Activated naive CD8-positive, alpha-beta T cell treated with anti-CD3 and anti-CD28 coated beads for 36 hours (primary cell): ENCODE measurements around the gene PLEKHA5. TPM values are rescaled to one million over a fixed set of nuclear protein-coding genes. Genes with fewer than 3 reads are reported as not detected.

Source experiments
- DNase-seq: peaks from one replicate; pipeline ENCODE4 v3.0.0; 2021
- H3K27ac Mint-ChIP-seq: one replicate; pipeline ENCODE4 v1.8.0; 2022; ENCODE audit warnings: mild to moderate bottlenecking, moderate library complexity, mixed read lengths
- H3K27me3 Mint-ChIP-seq: one replicate; pipeline ENCODE4 v1.8.0; 2022; ENCODE audit warnings: mild to moderate bottlenecking, mixed read lengths
- H3K36me3 Mint-ChIP-seq: one replicate; pipeline ENCODE4 v1.8.0; 2021; ENCODE audit warnings: mild to moderate bottlenecking, mixed read lengths
- H3K4me1 Mint-ChIP-seq: one replicate; pipeline ENCODE4 v1.8.0; 2021; ENCODE audit warnings: mixed read lengths
- H3K4me3 Mint-ChIP-seq: one replicate; pipeline ENCODE4 v1.8.0; 2022; ENCODE audit warnings: mild to moderate bottlenecking, moderate library complexity, mixed read lengths
- H3K9me3 Mint-ChIP-seq: one replicate; pipeline ENCODE4 v1.8.0; 2022; ENCODE audit warnings: mixed read lengths
- total RNA-seq, 2 experiments: library from RNA; stranded (reverse); gene quantifications; one replicate each; pipeline ENCODE4 v1.2.3, GENCODE V29; 2021

The PLEKHA5 gene
- total RNA-seq, 2 experiments from 2014 or later = 2.1 to 2.6 TPM

DNA sequence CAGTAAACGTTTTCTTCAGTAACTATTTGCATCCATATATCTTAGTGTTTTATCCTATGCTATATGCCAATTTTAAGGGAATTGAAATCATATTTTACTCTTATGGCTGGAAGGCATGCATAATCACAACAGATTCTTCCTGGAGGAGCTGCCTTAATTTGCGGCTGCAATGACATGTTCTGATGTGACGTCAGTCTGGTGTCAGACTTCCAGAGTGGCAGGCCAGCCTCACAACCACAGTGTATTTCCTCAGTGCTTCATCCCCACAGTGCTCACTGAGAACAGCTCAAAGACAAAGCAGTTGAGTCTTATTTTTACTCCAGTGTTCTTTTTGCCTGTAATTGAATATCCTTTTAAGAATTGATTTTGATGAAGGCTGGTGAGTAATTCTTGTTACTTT, 107.1 kb downstream of the PLEKHA5 start:
- no peaks in the 10 kb centered on the region for H3K36me3 Mint-ChIP-seq
- H3K27ac Mint-ChIP-seq = no peak overlapping the region
- H3K27me3 Mint-ChIP-seq = no peaks in the 10 kb centered on the region
- peaks cover 6% of the 10 kb centered on the region for H3K4me1 Mint-ChIP-seq
- DNase-seq = no peak
- no peaks in the 10 kb centered on the region for H3K9me3 Mint-ChIP-seq
- no peak overlapping the region for H3K4me3 Mint-ChIP-seq

DNA sequence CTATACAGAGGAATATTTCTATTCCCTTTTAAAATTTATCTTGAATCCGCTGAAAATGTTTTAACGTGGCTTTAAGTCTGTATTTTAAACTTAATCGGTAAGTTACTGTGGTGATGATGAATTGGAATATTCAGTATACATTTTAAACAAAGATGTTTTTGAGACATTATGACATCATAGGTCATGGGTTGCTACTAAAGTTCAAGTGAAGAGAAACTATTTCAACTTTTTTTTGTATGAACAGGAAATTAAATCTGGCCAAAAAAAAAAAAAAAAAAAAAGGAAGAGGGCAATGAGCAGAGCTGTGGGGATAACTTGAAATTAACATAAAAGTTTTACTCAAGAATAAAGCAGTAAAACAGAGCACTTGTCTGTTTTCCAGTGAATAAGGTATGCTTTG, 109.0 kb downstream of the PLEKHA5 start:
- Mint-ChIP-seq H3K27ac (no peak overlapping the region), H3K4me1 (peaks cover 12% of the 10 kb centered on the region), H3K4me3 (no peak overlapping the region), H3K36me3 (no peaks in the 10 kb centered on the region), H3K27me3 (no peaks in the 10 kb centered on the region), H3K9me3 (no peaks in the 10 kb centered on the region)
- DNase-seq = no peak

DNA sequence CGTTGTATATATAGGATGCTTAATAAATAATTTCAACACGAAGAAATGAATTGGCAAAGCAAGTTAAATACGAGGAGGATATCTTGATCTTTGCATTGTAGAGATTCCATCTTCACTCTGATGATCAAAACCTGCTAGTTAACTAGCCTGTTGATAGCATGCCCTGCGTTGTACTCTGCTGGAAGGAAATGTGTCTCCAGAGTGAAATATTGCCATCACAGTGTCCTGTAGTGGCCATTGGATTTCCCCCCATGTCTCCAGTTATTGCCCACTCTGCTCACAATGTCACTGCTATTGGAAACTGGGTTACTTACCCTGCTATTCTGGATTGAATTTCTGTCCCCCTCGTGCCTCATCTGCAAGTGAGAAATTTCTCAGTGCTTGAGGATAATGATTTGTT, 109.6 kb downstream of the PLEKHA5 start:
- Mint-ChIP-seq H3K27ac (no peak overlapping the region), H3K4me3 (no peak overlapping the region), H3K36me3 (no peaks in the 10 kb centered on the region), H3K27me3 (no peaks in the 10 kb centered on the region), H3K4me1 (peaks cover 14% of the 10 kb centered on the region), H3K9me3 (no peaks in the 10 kb centered on the region)
- no peak for DNase-seq

- no peak for DNase-seq
- no peaks in the 10 kb centered on the region for H3K36me3 Mint-ChIP-seq
- H3K4me1 Mint-ChIP-seq = peaks cover 14% of the 10 kb centered on the region
- no peaks in the 10 kb centered on the region for H3K9me3 Mint-ChIP-seq
- no peak overlapping the region for H3K4me3 Mint-ChIP-seq
- H3K27ac Mint-ChIP-seq = no peak overlapping the region
- no peaks in the 10 kb centered on the region for H3K27me3 Mint-ChIP-seq
Observed at GRCh38 chr12:19239616-19240234, 110.2 kb downstream of the PLEKHA5 start.

DNA sequence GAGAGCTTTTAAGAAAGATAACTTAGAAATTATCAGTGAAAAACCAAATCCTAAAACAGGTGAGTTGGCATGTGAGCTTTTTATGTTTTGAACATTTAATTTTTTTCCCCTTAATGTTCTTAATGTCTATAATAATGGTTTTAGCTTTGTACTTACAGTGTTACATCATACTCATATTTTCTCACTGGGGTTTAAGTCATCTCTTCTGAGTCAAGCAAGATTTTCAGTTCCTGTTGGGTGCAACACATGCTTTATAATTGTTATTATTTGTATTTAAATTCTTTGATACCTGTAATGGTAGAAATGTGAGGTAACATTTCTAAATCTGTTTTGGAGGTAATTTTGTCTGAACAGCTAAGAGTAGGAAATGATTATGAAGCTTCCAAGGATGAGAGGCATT, 113.0 kb downstream of the PLEKHA5 start:
- no peaks in the 10 kb centered on the region for H3K27me3 Mint-ChIP-seq
- DNase-seq = no peak
- H3K4me1 Mint-ChIP-seq = peaks cover 14% of the 10 kb centered on the region
- H3K4me3 Mint-ChIP-seq = no peak overlapping the region
- H3K9me3 Mint-ChIP-seq = no peaks in the 10 kb centered on the region
- H3K36me3 Mint-ChIP-seq = no peaks in the 10 kb centered on the region
- H3K27ac Mint-ChIP-seq = no peak overlapping the region

- H3K27me3 Mint-ChIP-seq = no peaks in the 10 kb centered on the region
- no peaks in the 10 kb centered on the region for H3K9me3 Mint-ChIP-seq
- H3K4me3 Mint-ChIP-seq = no peak overlapping the region
- DNase-seq = no peak
- no peaks in the 10 kb centered on the region for H3K36me3 Mint-ChIP-seq
- H3K4me1 Mint-ChIP-seq = peaks cover 12% of the 10 kb centered on the region
- no peak overlapping the region for H3K27ac Mint-ChIP-seq
Observed at GRCh38 chr12:19243551-19243950, 114.0 kb downstream of the PLEKHA5 start.

- no peak overlapping the region for H3K4me3 Mint-ChIP-seq
- H3K36me3 Mint-ChIP-seq = no peaks in the 10 kb centered on the region
- H3K9me3 Mint-ChIP-seq = no peaks in the 10 kb centered on the region
- DNase-seq = no peak
- H3K27me3 Mint-ChIP-seq = no peaks in the 10 kb centered on the region
- peaks cover 8% of the 10 kb centered on the region for H3K4me1 Mint-ChIP-seq
- H3K27ac Mint-ChIP-seq = no peak overlapping the region
Observed at GRCh38 chr12:19244312-19244711, 114.8 kb downstream of the PLEKHA5 start.

DNA sequence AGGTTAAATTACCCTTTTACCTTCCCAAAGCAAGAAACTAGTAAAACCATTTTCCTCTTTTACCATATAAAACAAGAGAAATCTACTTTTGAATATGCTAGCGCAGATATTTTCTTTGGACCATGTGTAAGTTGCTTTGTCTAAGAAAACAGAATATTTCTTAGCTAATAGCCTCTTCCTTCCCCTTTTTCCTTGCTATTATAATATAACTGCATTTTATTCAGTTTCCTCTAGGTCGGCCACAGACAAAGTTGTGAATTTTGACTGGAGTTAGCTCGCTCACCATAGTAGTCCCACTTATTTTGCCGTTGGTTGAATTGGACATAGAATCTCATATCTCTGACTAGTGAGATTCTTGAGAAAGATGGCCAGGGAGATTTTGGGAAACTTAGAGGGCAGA, 115.6 kb downstream of the PLEKHA5 start:
- Mint-ChIP-seq H3K27ac (no peak overlapping the region), H3K36me3 (no peaks in the 10 kb centered on the region), H3K27me3 (no peaks in the 10 kb centered on the region), H3K4me1 (peaks cover 8% of the 10 kb centered on the region), H3K4me3 (no peak overlapping the region), H3K9me3 (no peaks in the 10 kb centered on the region)
- DNase-seq = no peak

- no peak for DNase-seq
- Mint-ChIP-seq H3K36me3 (no peaks in the 10 kb centered on the region), H3K4me3 (no peak overlapping the region)
Observed at GRCh38 chr12:19245666-19246065, 116.1 kb downstream of the PLEKHA5 start.

DNA sequence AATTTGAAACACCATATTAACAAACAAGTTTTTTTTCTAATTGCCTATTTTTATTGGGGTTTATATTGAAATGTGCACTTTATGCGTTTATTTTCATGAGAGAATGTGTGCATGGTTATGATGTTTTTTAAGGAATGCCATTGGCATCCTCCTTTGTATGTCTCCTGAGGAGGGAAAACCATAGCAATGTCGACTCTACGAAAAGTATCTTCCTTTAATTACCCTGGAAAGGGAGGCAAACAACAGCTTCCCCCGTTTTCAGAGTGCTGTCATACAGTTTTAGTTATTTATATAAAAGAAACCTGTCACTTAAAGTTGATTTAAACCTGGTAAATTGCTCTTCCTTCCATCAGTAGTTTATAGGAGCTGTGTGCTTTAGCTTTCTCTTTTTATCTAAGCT, 117.4 kb downstream of the PLEKHA5 start:
- Mint-ChIP-seq H3K4me3 (no peak overlapping the region), H3K36me3 (no peaks in the 10 kb centered on the region), H3K27me3 (no peaks in the 10 kb centered on the region), H3K4me1 (peaks cover 8% of the 10 kb centered on the region), H3K9me3 (no peaks in the 10 kb centered on the region), H3K27ac (no peak overlapping the region)
- no peak for DNase-seq

More at GRCh38 chr12:19245666-19246065, 116.1 kb downstream of the PLEKHA5 start:
- Mint-ChIP-seq H3K9me3 (no peaks in the 10 kb centered on the region), H3K27ac (no peak overlapping the region), H3K27me3 (no peaks in the 10 kb centered on the region), H3K4me1 (peaks cover 8% of the 10 kb centered on the region)

GRCh38 chr12:19248929-19249602, 119.5 kb downstream of the PLEKHA5 start:
- H3K27ac Mint-ChIP-seq = no peak overlapping the region

GRCh38 chr12:19251481-19252132, 122.1 kb downstream of the PLEKHA5 start:
- H3K4me3 Mint-ChIP-seq = no peak overlapping the region

More at GRCh38 chr12:19248929-19249602, 119.5 kb downstream of the PLEKHA5 start:
- Mint-ChIP-seq H3K27me3 (no peaks in the 10 kb centered on the region), H3K4me3 (no peak overlapping the region), H3K4me1 (no peaks in the 10 kb centered on the region), H3K36me3 (no peaks in the 10 kb centered on the region), H3K9me3 (no peaks in the 10 kb centered on the region)
- DNase-seq = no peak

DNA sequence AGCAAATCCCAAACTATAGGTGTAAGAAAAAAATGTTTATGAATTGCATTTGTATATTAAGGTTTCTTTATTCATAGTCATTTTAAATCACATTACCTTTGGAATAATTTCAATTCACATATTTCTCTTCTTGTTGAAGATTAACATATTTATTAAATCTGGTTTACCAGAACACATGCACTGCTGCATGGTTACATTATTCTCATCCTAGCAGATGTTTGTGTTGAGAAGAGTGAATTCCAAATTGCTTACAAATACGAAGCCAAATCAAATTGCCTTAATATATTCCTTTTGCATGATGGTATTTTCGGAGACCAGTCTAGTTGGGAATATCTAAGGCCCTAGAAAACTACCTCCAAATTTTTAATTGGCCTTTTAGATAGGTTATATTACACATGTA, 130.6 kb downstream of the PLEKHA5 start:
- peaks cover 2% of the 10 kb centered on the region for H3K4me1 Mint-ChIP-seq
- no peak for DNase-seq
- no peak overlapping the region for H3K27ac Mint-ChIP-seq
- H3K36me3 Mint-ChIP-seq = no peaks in the 10 kb centered on the region
- H3K9me3 Mint-ChIP-seq = no peaks in the 10 kb centered on the region
- H3K27me3 Mint-ChIP-seq = no peaks in the 10 kb centered on the region
- no peak overlapping the region for H3K4me3 Mint-ChIP-seq

More at GRCh38 chr12:19251481-19252132, 122.1 kb downstream of the PLEKHA5 start:
- Mint-ChIP-seq H3K27ac (no peak overlapping the region), H3K4me1 (no peaks in the 10 kb centered on the region), H3K27me3 (no peaks in the 10 kb centered on the region), H3K36me3 (no peaks in the 10 kb centered on the region), H3K9me3 (no peaks in the 10 kb centered on the region)
- DNase-seq = no peak

DNA sequence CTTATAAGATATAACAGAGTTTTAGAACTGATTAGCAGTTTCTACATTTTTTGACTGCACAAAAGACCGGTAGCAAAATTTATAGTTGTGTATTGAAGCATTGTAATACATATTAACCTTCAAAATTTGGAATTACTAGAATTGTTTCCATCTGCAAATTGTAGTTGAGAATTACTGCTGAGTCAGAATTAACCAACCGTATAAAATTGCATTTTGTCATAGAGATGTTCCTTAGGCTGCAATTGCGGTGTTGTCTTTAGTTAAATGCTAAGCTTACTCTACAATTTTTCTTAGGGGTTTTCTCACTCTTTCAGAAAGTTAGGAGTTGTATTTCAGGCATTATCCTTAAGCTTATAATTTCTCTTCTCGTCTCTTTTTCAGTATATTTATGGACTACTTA, 132.2 kb downstream of the PLEKHA5 start:
- no peaks in the 10 kb centered on the region for H3K27me3 Mint-ChIP-seq
- no peak overlapping the region for H3K27ac Mint-ChIP-seq
- no peaks in the 10 kb centered on the region for H3K36me3 Mint-ChIP-seq
- H3K9me3 Mint-ChIP-seq = no peaks in the 10 kb centered on the region
- H3K4me1 Mint-ChIP-seq = peaks cover 2% of the 10 kb centered on the region
- H3K4me3 Mint-ChIP-seq = no peak overlapping the region
- DNase-seq = no peak

DNA sequence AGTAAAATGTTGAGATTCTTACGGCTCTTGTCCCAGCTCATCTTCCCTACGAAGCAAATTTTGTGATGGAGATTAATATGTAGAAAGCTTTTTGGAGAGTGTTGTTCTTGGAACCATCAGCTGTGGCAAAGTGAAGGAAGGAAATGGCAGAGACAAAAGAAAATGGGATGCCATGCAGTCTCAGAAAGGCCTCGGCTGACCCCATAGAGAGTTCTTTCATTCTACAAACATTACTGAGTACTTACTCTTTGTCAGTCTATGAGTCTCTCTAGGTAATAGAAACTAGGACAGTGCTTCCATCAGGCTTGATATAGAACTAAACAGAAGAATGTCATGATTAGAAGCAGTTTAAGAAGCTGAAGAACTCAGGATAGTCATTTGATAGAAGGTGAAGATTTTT, 134.1 kb downstream of the PLEKHA5 start:
- Mint-ChIP-seq H3K4me3 (no peak overlapping the region), H3K4me1 (peaks cover 2% of the 10 kb centered on the region), H3K27me3 (no peaks in the 10 kb centered on the region), H3K27ac (no peak overlapping the region), H3K9me3 (no peaks in the 10 kb centered on the region), H3K36me3 (no peaks in the 10 kb centered on the region)
- no peak for DNase-seq
